Measurements from ENCODE around the gene SAA1.

The SAA1 gene

DNA sequence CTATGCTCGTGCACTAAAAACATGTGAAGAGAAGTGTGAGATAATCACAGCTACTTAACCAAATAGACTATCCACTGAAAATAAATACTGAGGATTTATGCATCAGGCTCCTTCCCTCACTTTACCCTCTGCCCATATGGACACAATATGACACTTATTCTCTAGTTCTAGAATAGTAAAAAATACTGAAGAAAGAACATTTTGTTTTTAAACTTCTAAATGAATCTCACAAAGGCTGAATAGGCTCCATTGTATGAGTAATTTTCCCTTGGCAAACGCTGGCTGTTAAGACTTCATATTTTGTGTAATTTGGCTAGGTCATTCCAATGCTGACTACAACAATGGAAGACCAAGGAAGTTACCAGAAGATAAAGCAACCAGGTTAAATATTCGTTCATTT lies 45.9 kb downstream of the SAA1 start:
- DNase-seq, result no peak

DNA sequence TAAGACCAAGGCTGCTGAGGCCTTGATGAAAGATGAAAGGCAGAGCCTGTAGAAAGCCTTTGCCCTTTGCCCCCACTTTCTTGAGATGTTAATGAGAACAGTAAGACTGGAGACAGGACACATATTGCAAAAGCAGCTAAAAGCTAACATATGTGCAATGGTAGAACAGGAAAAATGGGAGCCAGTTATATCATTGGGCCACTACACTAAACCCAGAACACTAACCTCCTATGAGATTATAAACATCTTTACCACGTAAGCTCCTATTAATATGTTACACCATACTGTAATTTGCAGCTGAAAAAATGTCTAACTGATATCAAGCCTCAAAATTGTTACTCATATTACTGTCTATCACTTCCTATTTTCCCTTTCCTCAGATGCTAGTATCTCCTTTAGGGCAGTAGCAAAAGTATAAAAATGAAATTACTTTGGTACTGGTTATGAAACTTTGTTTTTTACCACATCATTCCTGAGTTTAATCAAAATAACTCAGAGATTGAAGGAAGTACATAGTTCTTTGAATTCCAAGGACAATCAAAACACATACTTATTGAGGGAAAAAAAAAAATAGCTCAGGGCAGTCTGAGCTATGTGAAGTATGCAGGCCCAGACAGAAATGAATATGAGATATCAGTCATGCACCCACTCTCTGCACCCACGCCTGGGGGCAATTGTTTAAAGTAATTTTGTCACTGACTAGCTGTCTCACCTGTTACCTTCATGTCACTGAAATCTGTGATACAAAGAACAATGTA lies 46.8 kb downstream of the SAA1 start:
- no peak for DNase-seq

DNA sequence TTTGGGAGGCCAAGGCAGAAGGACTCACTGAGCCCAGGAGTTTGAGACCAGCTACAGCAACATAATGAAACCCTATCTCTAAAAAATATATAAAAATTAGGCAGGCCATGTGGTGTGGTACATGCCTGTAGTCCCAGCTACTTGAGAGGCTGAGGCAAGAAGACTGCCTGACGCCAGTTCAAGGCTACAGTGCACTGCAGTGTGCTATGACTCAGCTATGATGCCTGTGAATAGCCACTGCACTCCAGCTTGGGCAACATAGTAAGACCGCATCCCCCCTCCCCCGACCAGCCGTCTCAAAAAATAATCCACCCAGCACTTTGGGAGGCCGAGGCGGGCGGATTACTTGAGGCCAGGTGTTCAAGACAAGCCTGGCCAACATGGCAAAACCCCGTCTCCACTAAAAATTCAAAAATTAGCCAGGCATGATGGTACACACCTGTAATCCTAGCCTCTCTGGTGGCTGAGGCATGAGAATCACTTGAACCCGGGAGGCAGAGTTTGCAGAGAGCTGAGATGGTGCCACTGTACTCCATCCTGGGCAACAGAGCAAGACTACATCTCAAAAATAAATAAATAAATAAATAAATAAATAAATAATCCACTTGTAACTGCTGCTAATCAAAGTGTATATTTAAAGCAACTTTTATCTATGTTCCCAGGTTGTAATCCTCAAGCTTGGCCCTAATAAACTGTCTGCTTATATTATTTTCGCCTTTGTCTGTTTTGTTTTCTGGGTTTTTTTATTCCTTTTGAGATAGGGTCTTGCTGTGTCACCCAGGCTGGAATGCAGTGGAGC lies 48.1 kb downstream of the SAA1 start:
- DNase-seq, result no peak

DNA sequence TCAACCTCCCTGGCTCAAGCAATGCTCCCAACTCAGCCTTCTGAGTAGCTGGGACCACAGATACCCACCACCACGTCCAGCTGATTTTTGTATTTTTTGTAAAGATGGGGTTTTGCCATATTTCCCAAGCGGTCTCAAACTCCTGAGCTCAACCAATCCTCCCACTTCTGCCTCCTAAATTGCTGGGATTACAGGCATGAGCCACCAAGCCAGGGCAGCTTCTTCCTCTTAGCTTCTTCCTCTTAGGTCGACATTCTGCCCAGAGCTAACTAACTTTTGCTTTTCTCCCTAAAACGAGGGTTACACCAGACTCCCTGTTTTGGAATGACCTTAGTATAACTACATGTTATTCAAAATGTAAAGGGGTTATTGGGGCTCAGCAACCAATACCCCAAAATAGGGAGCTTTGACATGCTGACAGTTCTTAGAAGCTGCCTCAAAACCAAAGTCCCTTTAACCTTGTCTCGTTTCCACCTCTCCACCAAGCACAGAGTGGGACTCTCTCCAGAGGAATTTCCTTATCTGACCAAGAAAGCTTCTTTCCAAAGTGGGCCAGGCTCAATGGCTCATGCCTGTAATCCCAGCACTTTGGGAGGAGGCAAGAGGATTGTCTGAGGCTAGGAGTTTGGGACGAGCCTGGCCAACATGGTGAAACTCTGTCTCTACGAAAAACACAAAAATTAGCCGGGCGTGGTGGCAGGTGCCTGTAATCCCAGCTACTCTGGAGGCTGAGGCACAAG lies 48.9 kb downstream of the SAA1 start:
- DNase-seq, result no peak

DNA sequence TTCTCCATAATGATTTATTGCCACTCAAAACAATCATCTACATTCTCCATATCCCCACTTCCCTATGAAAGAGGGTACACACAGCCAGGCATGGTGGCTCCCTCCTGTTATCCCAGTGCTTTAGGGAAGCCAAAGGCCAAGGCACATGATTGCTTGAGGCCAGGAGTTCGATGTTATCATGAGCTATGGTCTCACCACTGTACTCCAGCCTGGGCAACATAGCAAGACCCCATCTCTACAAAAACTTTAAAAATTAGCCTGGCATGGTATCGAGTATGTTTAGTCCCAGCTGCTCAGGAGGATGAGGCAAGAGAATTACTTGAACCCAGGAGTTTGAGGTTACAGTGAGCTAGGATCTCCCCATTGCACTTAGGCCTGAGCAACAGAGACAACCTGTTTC lies 49.8 kb downstream of the SAA1 start:
- no peak for DNase-seq

DNA sequence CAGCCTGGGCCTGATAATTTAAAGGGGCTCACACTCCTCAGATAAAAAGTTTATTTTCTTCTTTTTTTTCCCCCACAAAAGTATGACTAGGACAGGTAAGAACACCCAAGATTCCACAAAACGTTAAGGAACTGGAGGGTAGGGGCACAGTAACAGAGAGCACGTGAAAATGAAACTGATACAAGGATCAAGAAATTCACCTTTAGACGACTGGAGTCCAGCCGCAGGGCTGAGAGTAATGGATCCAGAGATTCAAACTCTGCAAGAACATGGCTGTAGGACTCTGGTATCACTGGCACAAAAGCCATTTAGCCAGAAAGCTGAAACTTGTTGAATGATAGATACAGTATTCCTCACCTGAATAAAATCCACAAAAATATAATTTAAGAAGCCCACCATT lies 51.5 kb downstream of the SAA1 start:
- no peak for DNase-seq

All from CD4-positive, alpha-beta T cell treated with Interleukin-4 for 1 hour (primary cell).